Measurements from ENCODE around the gene PSMB1. TPM values are rescaled to one million over a fixed set of nuclear protein-coding genes. Genes with fewer than 3 reads are reported as not detected.

Gene PSMB1
- total RNA-seq, 6 experiments from 2014 or later, result 227 to 265 (median 252) TPM

GRCh38 chr6:170564936-170565530, 11.9 kb upstream of the PSMB1 start:
- Mint-ChIP-seq H3K9me3 (no peaks in the 10 kb centered on the region), H3K4me3 (no peak overlapping the region), H3K27ac (no peak overlapping the region), H3K36me3 (ENCODE audit: low read depth) (peaks cover 16% of the 10 kb centered on the region), H3K4me1 (ENCODE audit: low read depth) (no peaks in the 10 kb centered on the region), H3K27me3 (ENCODE audit: insufficient read depth) (no peaks in the 10 kb centered on the region)
- no peak for TF ChIP-seq CTCF (IDR thresholded peaks at IDR 0.05)
- DNase-seq, result no peak

GRCh38 chr6:170561555-170561954, 8.4 kb upstream of the PSMB1 start:
- no peak for TF ChIP-seq CTCF (IDR thresholded peaks at IDR 0.05)
- H3K27ac Mint-ChIP-seq, result no peak overlapping the region
- no peaks in the 10 kb centered on the region for H3K9me3 Mint-ChIP-seq
- H3K27me3 Mint-ChIP-seq (ENCODE audit: insufficient read depth), result no peaks in the 10 kb centered on the region
- no peak overlapping the region for H3K4me3 Mint-ChIP-seq
- no peak for DNase-seq
- H3K4me1 Mint-ChIP-seq (ENCODE audit: low read depth), result no peaks in the 10 kb centered on the region
- peaks cover 18% of the 10 kb centered on the region; the same call in 1 of the 2 replicates for H3K36me3 Mint-ChIP-seq (ENCODE audit: low read depth)

- Mint-ChIP-seq H3K4me3 (no peak overlapping the region), H3K27ac (no peak overlapping the region), H3K4me1 (ENCODE audit: low read depth) (no peaks in the 10 kb centered on the region; the same call in 1 of the 2 replicates), H3K9me3 (no peaks in the 10 kb centered on the region), H3K36me3 (ENCODE audit: low read depth) (peaks cover 18% of the 10 kb centered on the region; the same call in 1 of the 2 replicates), H3K27me3 (ENCODE audit: insufficient read depth) (no peaks in the 10 kb centered on the region; the same call in 1 of the 2 replicates)
- no peak for TF ChIP-seq CTCF (IDR thresholded peaks at IDR 0.05)
- DNase-seq, result no peak
Measured at GRCh38 chr6:170555305-170555704, 2.2 kb upstream of the PSMB1 start.

- H3K9me3 Mint-ChIP-seq, result no peaks in the 10 kb centered on the region
- H3K36me3 Mint-ChIP-seq (ENCODE audit: low read depth), result peaks cover 18% of the 10 kb centered on the region; the same call in 1 of the 2 replicates
- H3K27me3 Mint-ChIP-seq (ENCODE audit: insufficient read depth), result no peaks in the 10 kb centered on the region; the same call in 1 of the 2 replicates
- TF ChIP-seq CTCF (IDR thresholded peaks at IDR 0.05), result no peak
- DNase-seq, result no peak
- H3K4me3 Mint-ChIP-seq, result no peak overlapping the region
- peaks cover under 1% of the 10 kb centered on the region; the same call in 1 of the 2 replicates for H3K4me1 Mint-ChIP-seq (ENCODE audit: low read depth)
- no peak overlapping the region for H3K27ac Mint-ChIP-seq
Measured at GRCh38 chr6:170554796-170555137, 1.7 kb upstream of the PSMB1 start.

GRCh38 chr6:170554013-170554795, 1.1 kb upstream of the PSMB1 start, which contains the start of gene TBP:
Gene TBP, plus strand, starts transcription at chr6:170554369. Its CDS starts 2,661 bp downstream, at chr6:170557030.
- Mint-ChIP-seq H3K4me1 (ENCODE audit: low read depth) (peaks cover 6% of the 10 kb centered on the region; the same call in 1 of the 2 replicates), H3K36me3 (ENCODE audit: low read depth) (peaks cover 19% of the 10 kb centered on the region; the same call in 1 of the 2 replicates), H3K9me3 (no peaks in the 10 kb centered on the region), H3K4me3 (no peak within 1 kb of the TSS), H3K27ac (no peak within 1 kb of the TSS), H3K27me3 (ENCODE audit: insufficient read depth) (no peaks in the 10 kb centered on the region; the same call in 1 of the 2 replicates)
- DNase-seq, result peak; percentile 99
- TF ChIP-seq CTCF (IDR thresholded peaks at IDR 0.05), result no peak
